GM04504 (cell line): Measurements from ENCODE around the gene RNASE8.

Experiments
- DNase-seq: peaks from one replicate; pipeline ENCODE4 v3.0.0-alpha.2; 2012; ENCODE audit warnings: low read depth

Gene RNASE8

DNA sequence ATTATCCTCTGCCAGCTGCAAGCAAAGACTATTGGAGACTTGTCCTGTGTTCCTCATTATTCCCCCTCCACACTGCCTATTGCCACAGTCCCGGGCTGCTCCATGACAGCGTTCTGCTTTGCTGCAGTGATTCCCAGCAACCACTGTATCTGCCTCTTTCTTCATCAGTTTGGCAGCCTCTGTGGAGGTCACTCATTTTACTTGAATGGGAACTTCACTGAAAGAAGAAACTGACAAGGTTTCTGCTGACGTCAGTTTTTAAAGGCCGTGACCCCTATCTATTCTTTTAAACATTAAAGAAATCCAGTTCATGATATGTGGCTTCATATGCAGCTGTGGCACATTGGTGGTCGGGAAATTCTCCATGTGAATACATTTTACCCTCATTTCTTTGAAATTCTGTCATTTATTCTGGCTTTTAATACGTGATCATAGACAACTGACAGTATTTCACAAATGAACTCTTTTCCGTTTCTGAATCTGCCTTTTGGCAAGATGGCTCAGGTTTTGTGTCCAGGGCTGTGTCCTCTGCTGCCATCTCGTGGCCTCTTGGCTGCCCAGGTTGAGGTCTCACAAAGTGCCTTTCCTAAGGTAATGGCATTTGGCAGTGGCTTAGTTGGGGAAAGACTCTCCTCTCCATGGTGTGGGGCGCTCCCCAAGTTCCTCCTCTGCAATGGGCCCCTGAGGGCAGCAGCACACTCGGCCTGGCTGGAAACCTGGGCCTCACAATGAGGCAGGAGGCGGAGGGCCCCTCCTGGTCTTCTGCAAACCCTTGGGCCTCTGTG lies 49.1 kb downstream of the RNASE8 start:
- no peak for DNase-seq

DNA sequence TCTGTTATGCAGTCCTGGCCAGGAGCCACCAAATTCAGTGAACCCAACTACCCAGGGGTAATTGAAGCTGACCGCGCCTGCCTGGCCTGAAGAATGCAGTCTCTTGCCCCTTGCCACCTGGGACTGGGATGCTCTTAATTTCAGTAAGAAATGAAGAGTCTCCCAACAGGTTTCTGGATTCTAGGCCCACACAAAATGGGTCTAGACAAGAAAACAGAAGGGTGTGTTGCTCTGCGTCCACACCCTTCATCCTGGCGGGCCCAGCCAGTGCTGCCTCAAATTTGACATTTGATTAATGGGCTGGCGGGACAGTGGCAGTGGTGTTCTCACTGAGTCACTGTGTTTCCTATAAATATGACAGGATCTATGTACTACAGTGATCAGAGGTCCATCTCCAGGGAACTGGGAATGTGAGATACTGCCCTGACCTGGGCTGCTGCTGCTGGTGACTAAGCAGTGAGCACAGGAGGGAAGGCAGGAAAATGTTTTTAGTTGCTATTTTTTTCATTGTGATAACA lies 49.7 kb downstream of the RNASE8 start:
- DNase-seq = no peak
